HG03103 (cell line): ENCODE data around the gene ZFHX3.
A peak's percentile ranks its signal among the peaks of the same experiment; 100 is the strongest.

Source experiments
- ATAC-seq: cut with Tn5 transposase; IDR thresholded peaks from one replicate; pipeline ENCODE4 v1.9.1; 2021; ENCODE audit warnings: low read depth; ENCODE audit not compliant: unreplicated experiment

Gene ZFHX3

DNA sequence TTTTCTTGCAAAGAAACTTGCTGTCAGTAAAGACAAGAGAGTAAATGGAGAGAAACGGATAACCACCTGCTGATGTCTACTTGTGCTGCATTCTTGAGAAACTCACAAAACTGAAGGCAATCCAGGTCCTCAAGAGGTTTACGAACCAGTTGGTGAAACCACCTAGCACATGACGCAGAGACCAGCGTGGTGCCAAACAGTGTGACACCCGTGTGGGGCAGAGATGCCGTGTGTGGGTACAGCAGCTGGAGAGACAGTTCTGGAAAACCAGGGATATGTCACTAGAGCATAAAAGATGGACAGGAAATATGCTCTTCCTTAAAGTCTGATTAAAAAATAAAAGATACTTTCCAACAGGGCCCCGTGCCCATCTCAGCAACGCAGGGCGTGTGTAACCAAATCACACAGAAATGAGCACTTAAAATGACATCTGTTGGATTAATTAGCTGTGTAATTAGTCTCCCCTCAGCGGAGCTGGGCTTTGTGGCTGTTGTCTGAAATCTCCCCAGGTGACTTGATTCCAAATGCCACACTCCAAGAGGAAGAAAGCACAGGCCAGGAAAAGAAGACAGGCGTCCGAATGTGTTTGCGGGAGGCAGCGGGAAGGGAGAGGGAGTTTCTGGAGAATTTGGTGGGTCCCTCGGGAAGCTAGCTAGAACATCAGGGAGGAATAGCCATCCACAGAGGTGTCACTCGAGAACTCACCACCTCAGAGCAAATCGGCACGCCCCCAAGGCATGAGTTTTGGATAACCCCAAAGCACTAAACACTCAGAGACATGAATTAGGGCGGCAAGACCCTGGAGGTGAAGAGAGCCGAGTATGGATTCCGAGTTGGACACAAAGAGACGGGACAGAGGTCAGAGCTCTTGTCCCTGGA lies 109.8 kb downstream of the ZFHX3 start:
- no peak for ATAC-seq

DNA sequence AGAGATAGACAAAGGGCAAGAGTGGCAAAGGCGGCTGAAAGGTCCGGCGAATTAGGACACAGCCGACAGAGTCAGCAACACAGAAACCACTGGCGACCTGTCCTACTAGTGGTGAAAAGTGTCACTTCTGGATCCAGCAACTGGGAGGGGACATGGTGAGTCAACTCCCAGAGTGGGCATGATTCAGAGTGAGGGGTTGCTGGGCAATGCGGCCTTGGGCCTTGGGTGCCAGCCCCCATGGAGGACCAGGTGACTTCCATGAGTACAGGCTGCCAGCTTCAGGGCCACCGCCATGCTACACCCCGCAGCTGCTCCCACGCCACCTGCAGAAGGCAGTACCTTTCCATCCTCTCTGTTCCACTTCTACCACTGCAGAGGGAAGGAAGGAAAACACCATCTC lies 110.6 kb downstream of the ZFHX3 start:
- no peak for ATAC-seq

DNA sequence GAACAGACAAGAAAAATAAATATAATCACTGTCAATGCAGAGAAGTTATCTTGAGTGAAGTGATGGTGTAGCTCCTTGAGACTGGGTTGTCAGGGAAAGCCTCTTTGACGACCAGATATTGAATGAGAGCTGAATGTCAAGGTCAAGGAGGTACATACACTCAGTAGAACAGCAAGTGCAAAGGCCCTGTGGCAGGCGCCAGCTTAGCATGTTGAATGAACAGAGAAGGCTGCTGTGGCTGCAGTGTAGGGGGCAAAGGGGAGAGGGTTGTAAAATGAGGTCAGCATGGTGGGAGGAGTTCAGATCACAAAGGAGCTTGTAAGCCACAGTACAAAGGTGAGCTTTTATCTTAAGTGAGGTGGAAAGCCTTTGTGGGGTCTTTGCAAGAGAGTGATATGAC lies 111.5 kb downstream of the ZFHX3 start:
- ATAC-seq = no peak

DNA sequence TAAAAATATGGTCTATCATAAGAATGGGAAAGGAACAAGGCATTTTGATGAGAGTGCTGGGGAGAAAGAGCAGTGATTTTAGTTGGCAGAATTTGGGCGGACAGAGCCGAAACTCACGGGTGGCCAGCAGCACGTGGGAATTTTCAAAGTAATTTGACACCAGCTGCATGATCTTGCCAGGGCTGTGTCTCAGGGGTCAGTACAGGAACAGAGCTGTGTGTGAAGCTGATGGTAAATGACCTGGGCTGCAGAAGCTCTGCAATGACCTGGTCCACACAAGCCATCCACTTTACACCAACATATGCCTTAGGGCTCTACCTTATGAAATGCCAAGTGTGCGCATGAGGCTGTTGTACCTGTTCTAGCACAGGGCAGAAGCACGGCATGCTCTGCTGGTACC lies 112.0 kb downstream of the ZFHX3 start:
- ATAC-seq = no peak

DNA sequence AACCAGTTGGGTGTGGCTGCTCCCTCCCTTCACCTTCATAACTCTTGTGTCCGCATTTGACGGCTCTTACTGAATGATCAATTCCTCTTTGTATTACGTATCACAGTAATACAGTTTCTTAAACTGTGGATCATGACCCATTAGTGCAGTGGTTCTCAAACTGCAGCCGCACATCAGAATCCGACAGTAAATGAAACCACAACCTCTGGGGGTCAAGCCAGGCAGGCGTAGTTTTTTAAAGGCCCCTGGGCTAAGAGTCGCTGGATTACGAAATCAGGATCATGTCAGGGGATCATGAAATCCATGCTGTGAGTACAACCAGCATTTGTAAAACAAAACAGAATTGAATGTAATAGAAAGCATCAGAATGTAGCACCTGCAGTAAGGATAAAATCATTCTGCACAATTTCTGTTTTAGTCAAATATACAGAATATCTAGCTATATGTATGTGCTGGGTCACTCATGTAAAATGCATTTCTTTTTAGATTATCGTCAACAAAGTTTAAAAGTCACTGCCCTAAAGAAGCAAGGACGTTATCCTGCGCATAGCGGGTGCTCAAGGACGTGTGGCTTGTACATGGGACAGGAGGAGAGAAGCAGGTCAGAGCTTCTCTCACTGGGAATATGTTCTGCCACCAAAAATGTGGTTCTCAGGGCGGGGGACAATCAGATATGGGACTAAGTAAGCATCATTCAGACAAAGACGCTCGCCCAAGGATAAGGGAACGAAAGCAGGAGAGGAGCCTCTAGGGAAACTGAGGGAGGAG lies 113.1 kb downstream of the ZFHX3 start:
- no peak for ATAC-seq

DNA sequence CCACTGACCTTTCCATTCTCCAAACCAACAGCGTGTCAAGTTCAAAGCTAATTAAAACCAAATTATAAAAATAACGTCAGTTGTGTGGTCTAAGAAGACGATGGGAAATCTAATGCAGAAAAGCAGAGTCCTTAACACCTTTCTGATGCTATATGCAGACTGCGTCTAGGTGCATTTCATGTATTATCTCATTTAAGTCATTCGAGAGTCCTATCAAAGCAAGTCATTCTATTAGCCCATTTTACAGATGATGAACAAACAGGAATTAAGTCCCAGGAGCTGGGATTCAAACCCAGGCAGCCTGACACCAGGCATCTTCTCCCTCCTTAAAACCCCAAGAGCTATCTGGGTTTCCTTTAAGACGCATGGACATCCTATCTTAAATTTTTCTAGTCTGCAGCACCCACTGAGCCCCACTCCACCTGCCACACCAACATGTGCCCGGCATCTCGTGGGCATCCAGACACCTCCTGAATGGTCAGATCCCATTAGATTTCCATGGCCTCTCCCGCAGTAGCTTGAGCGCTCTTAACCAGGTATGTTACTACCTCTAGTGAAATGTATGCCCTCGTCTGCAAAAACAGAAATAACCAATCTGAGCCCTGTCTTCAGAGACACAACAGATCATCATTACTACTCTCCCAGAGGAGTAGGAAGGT lies 115.1 kb downstream of the ZFHX3 start:
- no peak for ATAC-seq

DNA sequence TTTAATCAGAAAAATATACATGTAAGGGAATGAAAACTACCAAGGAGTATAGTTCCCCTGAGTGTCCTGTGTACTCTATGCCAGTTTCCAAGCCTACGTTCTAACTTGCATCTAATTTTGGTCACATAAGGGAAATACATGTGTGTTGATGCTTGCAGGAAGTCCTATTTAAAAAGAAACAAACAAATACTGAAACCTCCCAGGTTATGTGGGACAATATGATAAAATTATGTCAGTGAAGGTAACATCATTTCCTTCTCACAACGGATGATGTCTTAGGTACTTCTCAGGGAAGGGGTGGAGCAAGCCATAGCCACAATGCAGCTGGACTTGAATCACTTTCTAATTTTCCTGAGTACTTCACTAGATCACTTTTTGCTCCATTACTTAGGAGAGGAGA lies 115.9 kb downstream of the ZFHX3 start:
- ATAC-seq = peak; percentile 54

DNA sequence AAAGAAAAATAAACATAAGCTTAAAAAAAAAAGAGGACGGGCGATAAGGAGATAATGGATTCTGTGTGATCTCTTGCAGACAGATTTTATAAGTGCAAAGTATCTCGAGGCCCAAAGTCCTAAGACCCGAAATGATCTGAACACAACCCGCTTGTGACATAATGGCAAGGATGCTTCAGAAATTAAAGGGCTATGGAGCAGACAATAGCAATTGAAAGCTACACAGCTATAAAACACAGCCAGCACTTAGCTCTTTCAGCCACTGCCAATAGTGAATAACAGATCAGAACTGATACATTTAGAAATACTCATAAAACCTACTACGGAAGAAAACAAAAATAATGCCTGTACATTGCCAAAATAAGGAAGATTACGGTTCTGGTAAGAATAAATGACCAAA lies 117.5 kb downstream of the ZFHX3 start:
- no peak for ATAC-seq

DNA sequence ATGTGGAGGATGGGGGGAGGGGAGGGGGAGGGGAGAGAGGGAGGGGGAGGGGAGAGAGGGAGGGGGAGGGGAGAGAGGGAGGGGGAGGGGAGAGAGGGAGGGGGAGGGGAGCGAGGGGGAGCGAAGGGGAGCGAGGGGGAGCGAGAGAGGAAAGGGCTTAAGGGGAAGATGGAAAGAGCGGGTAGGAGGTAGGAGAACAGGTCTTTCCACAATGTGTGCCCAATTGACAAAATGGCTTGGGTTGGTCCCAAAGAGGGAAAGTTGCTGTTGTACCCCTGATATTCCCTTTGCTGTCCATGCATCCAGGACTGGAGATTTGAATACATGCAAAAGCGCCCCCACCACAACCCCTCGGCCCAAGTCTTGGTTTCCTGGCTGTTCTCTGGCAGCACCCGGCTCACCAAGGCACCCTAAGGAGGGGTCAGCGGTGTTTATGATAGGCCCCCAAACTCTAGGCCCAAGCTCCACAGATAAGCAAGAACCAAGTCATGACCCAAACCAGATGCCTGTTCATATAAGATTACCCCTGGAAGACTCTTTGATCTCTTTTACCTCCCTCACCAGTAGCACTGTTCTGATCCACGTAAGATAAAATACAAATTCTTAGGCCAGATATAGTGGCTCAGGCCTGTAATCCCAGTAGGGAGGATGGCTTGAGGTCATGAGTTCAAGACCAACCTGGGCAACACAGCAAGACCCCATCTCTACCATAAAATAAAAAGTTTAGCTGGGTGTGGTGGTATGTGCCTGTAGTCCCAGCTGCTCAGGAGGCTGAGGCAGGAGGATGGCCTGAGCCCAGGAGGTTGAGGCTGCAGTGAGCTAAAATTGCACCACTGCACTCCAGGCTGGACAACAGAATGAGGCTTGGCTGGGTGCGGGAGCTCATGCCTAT lies 119.6 kb downstream of the ZFHX3 start:
- ATAC-seq = no peak

DNA sequence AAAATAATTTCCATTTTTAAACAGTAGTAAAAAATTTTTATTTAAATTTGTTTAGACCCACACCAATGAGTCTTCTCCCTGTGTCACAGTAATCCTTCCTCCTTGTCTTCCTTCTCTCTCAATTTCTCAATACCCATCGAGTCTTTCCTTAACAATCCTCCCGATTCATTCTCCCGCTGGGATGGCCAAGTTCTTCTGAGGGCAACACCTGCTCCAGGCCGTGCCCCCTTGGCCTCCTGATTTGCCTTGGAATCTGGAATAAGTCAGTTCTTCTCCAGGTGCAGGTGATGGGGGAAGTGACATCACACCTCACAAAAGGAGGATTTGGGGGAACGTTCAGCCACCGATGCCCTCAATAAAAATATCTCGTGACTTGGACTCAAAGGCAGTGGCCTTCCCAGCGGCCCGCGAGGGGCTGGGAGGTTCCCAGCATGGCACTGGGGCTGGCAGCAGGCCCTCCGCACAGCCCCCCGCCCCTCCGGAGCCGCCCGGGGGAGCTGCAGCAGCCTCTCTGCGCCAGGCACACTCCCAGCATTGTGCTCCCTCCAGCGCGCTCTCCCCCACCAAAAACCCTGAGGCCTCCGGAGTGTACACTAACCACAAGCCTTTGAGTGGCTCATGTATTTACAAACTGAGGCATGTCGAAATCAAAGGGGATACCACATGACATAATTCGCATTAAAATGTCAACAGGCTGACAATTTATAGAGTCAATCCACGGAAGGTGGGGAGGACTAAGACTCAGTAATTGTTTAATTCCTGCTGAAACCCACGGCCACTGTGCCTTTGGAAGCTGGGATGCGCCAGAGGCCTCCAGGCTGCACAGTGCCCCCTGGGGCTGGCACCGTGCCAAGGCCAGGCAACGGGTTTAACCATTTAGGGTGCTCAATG lies 120.5 kb downstream of the ZFHX3 start:
- ATAC-seq = no peak

DNA sequence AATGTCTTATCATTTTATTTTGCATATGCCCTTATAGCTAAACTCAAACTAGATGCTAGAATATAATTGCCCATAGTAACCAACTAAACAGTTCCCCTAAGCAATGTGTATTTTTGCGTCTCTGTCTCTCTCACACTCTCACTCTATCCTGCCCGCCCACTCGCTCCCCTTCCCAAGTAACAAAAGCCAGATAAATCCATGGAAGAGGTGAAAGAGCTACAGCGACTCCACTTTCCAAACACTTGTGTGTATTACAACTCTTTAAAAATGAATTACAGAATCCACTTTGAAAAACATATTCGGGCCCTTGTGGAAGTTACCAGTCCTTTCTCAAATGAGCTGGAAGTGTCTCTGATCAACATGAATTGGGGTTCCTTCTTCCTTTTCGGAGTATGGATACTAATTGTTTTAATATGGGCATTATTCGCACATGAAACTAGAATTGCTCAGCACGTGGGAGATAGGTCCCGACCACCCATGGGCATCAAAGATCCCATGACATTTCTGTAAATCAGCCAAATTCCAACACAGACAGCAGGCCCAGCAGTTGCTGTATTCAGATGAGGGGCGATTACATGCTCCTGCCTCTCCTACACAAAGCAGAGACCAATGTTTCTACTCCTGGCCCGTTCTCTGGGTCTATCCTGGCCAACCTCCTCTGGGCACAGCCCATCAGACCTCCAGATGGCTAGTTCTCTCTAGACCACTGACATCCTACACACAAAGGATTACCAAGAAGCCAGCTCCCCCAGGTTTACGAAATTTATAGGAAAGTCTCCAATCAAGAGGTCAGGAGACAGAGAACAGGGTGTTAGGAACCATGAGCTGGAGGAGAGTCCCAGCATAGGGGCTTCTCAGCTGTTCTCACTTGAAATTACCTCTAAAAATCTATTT lies 121.5 kb downstream of the ZFHX3 start:
- no peak for ATAC-seq

DNA sequence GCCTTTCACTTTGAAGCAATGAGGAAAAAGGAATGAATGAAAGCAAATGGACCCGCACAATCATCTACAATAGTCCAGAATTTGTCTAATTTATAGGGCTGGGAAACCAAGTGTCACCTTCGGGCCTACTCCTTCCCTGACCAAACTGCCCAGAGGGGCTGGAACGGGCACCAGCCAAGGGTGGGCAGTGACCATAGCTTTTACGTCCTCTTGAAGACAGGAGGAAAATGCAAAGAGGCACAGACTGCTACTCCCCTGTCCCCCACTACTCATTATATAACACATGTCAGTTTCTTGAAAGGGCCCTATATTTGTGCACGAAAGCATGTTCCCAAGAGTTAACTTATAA lies 122.3 kb downstream of the ZFHX3 start:
- ATAC-seq = no peak

DNA sequence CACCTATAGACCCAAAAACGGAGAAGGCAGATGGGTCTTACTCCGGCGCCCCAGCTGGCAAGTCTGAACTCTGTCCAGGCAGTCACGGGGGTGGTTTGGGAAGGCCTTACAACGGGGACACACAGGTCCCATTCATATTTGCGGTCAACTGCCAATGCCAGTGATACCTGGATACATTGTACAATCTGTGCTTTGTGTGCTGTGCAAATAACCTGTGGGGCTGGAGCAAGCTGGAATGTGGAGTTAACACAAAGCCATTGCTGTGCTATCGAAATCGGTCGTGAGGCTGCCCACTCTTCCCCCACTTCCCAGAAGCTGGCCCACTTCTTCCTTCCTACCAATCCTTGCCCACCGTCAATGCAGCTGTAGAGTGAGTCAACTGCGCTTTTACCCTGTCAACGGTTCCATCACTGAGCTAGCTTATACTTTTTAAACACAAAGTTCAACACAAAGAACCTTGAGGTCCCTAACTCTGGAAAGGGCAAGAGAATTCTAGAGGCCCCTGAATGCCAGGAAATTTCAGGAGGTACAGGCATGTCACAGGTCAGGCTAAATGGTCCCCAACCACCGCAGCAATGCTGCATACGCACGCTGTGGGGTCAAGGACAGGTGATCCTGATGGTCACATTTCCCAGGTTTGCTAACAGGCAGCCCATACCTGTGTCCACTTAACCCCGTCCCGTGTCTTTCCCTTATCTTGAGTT lies 122.8 kb downstream of the ZFHX3 start:
- ATAC-seq = no peak

DNA sequence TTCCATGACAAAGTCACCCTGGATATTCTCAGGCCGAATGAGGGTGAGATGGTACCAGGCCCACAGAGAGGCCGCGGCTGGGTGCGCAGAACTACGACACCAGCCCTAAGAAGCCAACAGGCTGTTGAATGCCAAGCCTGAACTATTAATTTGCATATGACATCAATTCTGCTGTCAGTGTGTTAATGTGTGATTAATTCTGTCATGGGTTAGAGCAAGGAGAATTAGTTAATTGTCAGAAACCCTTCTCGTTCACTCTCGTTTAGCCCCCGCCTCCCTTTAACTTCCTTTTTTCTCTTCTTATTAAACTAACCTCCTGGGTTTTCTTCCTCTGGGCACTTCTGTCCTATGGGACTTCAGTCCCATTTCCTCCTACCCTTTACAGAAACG lies 123.4 kb downstream of the ZFHX3 start:
- no peak for ATAC-seq

DNA sequence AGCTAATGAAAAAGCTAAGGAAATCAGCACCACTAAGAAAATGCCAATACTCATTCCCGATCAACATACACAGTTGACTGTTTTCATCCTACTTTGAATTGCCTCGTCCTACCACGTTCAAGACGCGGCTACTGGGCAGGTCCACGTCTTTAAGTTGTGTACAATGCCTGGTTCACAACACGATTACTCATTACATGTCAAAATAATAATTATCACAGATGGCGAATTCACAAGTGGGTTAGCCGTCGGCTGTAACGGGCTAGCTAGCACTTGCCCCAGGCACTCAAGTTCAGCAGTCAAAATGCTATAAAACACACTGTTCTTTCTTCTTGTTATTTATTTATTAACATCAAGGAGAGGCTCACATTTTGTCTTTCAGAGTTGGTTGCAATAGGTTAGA lies 124.2 kb downstream of the ZFHX3 start:
- ATAC-seq = no peak

DNA sequence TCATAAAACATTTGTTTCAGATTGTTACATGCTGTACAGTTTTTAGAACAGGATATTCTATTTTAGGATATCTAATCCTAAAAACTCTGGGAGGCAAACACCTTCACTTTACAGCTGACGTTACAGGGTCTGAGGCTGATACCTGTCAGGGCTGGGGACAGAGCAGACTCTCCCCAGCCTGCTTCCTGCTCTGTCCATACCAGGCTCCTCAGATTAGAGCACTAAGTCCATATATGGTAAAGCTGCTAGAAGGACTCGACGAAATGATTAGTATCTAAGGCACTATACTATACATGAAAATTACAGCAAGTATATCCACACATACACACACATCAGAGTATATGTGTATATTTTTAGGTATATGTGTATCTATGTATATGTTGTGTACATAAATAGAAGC lies 125.2 kb downstream of the ZFHX3 start:
- ATAC-seq = no peak

DNA sequence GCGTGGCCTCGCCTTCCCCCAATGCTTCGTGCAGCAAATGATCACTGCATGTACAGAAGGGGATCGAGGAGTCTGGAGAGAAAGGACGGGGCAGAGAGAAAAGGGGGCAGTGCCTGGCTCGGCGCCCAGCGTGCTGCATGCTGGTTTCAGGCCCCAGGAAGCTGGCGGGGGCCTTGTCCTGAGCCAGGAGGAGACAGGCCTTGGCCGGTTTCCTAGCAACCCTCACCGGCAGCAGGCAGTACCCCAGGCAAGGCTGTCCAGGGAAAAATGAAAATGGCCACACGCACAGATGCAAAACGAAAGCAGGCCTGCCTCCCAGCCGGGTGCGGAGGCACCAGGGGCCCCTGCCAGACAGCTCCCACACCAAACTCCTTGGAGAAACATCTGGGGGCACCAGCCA lies 126.3 kb downstream of the ZFHX3 start:
- ATAC-seq = no peak

DNA sequence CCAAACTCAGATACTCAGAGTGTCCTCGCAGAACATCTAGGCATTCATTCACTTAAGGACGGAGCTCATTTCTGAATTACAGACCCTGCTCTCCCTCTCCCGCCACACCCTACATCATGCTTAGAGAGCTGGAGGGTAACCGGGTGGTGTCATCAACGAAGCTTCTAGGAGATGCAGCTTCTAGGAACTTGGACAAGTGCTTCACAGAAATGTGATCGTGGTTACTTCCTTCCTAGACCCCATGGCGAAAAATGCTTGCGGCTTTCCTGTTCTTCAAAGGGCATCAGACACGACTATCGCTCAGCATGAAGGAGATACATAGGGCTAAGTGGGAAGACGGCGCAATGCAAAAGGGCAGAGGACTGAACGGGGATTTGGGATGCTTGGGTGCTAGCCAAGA lies 126.8 kb downstream of the ZFHX3 start:
- no peak for ATAC-seq
